ENCODE data around the gene TEX44. TPM values are rescaled to one million over a fixed set of nuclear protein-coding genes. Genes with fewer than 3 reads are reported as not detected.

Gene TEX44
- total and polyA plus RNA-seq, 2 of the 13 experiments (the other 11 are each of a cell fraction or from before 2014, with no cell fraction given): not detected

DNA sequence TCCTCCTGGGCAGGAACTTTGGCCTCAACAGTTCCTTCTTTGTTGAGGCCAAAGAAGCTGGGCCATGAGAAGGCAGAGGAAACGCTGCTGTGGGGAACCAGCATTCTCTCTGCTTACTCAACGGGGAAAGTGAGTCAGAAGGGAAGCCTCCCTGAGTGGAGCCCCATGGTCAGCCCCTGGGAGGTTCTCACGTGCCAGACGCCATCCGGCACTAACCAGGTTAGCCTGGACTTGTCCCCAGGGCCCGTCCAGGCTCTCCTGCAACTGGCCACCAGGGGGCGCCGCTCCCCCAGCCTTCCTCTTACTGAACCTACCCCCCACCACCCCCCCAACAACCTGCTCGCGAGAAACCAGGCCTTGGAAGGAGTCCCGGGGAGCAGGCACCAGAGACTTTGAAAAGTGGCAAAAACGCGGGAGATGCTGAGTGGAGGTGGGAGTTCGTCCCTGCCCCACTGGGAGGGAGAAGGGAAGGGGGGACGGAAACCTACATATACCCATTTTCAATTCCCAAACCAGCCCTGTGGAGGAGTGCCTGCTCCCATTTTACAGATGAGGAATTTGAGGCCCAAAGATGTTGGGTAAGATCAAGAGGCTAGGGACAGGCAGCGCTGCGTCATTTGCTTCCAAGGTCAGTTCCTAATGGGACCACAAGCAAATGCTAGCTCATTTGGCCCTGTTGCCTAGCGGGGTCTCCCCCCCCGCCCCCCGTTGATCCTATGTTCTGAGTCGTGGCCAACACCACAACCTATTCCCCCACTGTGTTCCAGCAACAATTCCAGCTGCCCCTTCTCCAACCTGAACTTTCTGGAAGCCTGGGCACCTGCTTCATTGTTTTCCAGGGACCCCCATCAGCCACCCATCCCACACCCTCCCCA lies 20.0 kb downstream of the TEX44 start:
- CTCF ChIA-PET (ENCODE audit: low intra/inter-chr PET ratio, low total read pairs): interaction anchor here (0.6 to 3.7 kb wide), 6 partner anchors 58 to 168 kb away, joined by 3 to 39 read pairs (median 8); partner anchors contain the start of gene PDE6D
- WGBS (ENCODE audit: low lambda C conversion rate): 25% methylated on average over 15 of the region's 21 CpGs
- in situ Hi-C loops (cut with HindIII; ENCODE audit: extremely low pct_ligation_motif_present, low pct_unique_long_range_greater_than_20kb): loop anchor here (5.0 kb wide), 2 partner anchors 60 to 100 kb away; no protein-coding TSS in a partner anchor
- H3K27ac ChIP-seq (ENCODE audit: extremely low read length, insufficient read depth, low read length): peak overlapping the region; percentile 33
- H3K79me2 ChIP-seq (ENCODE audit: insufficient read depth, low read length): no peaks in the 10 kb centered on the region
- peak; percentile 72 for ATAC-seq
- peak; percentile 80 for DNase-seq (ENCODE audit: low spot score)
- intact Hi-C loops (cut with micrococcal nuclease; ENCODE audit: unreplicated experiment): loop anchor here (1.0 to 2.0 kb wide), 4 partner anchors 59 to 168 kb away; partner anchors contain the start of gene PDE6D
- peak overlapping the region in 2 of 3 experiments; percentile 1 to 45; a peak in 2 of 6 replicates for H3K4me3 ChIP-seq (replicated peaks in 1 of 3; ENCODE audit: insufficient read depth in 1 of 3, low read depth in 2 of 3, low read length in 3 of 3)
- peak; percentile 30 for FAIRE-seq
- H2AFZ ChIP-seq (ENCODE audit: low read length): no peak overlapping the region
- peak overlapping the region; percentile 60; the same call in 1 of the 2 replicates for H3K9ac ChIP-seq (ENCODE audit: insufficient read depth, low read depth, low read length)
- H4K20me1 ChIP-seq (ENCODE audit: insufficient read depth, low read length): no peaks in the 10 kb centered on the region
- POLR2A ChIA-PET: interaction anchor here (1.0 to 2.1 kb wide), 10 partner anchors 8 to 149 kb away, joined by 3 to 14 read pairs (median 6); partner anchors contain the start of gene NCL
- H3K9me3 ChIP-seq (ENCODE audit: low read length): no peaks in the 10 kb centered on the region
- peak overlapping the region; percentile 72 for H3K4me2 ChIP-seq (ENCODE audit: low read depth, low read length)
- no TSS peak for BruUV-seq (replicated peaks)
- peaks cover 65% of the 10 kb centered on the region for H3K4me1 ChIP-seq (ENCODE audit: insufficient read depth, low read length)
- H3K27me3 ChIP-seq (ENCODE audit: control insufficient read depth in 1 of 2, insufficient read depth in 2 of 2, low read length in 2 of 2): peaks cover 3 to 8% of the 10 kb centered on the region in 2 experiments; a peak in 2 of 5 replicates
- no peaks in the 10 kb centered on the region for H3K36me3 ChIP-seq (replicated peaks in 1 of 2; ENCODE audit: control insufficient read depth in 1 of 2, insufficient read depth in 2 of 2, low read length in 2 of 2)
- TF ChIP-seq SKI (IDR thresholded peaks at IDR 0.05; ENCODE audit: partially characterized antibody): peak; percentile 40
- TF ChIP-seq REPIN1 (CRISPR knock-in tag; IDR thresholded peaks at IDR 0.05; ENCODE audit: borderline replicate concordance, low read depth): peak; percentile 68; the same call in 1 of the 2 replicates
- TF ChIP-seq REL (CRISPR knock-in tag; conservative IDR thresholded peaks at IDR 0.05): no peak
- 0 out of 2 replicates have a peak, but pooled peaks have one; percentile 39 for TF ChIP-seq SNAPC2 (CRISPR knock-in tag; IDR thresholded peaks at IDR 0.05)
- TF ChIP-seq ARNT2 (CRISPR knock-in tag; IDR thresholded peaks at IDR 0.05; ENCODE audit: low read depth): 0 out of 2 replicates have a peak, but pooled peaks have one; percentile 40
- 0 out of 2 replicates have a peak, but pooled peaks have one; percentile 12 for TF ChIP-seq NRL (CRISPR knock-in tag; IDR thresholded peaks at IDR 0.05; ENCODE audit: borderline replicate concordance)
- TF ChIP-seq ZNF335 (CRISPR knock-in tag; IDR thresholded peaks at IDR 0.05): 0 out of 2 replicates have a peak, but pooled peaks have one; percentile 46
- 0 out of 2 replicates have a peak, but pooled peaks have one; percentile 41 for TF ChIP-seq ZNF225 (CRISPR knock-in tag; IDR thresholded peaks at IDR 0.05)
- TF ChIP-seq ZNF737 (CRISPR knock-in tag; IDR thresholded peaks at IDR 0.05; ENCODE audit: borderline replicate concordance): peak; percentile 76; the same call in 1 of the 2 replicates
- no peak for TF ChIP-seq MED8 (CRISPR knock-in tag; IDR thresholded peaks at IDR 0.05; ENCODE audit: insufficient replicate concordance)
- TF ChIP-seq GATAD2A (CRISPR knock-in tag; IDR thresholded peaks at IDR 0.05): peak; percentile 46; the same call in 1 of the 2 replicates
- TF ChIP-seq ZKSCAN8 (CRISPR knock-in tag; IDR thresholded peaks at IDR 0.05; ENCODE audit: borderline replicate concordance): 0 out of 2 replicates have a peak, but pooled peaks have one; percentile 14
- TF ChIP-seq TBX2 (CRISPR knock-in tag; IDR thresholded peaks at IDR 0.05; ENCODE audit: borderline replicate concordance): peak; percentile 62; the same call in 1 of the 2 replicates
- TF ChIP-seq MYC (CRISPR knock-in tag; IDR thresholded peaks at IDR 0.05; ENCODE audit: borderline replicate concordance): peak; percentile 54; the same call in 1 of the 2 replicates
- no peak; the same call in 1 of the 2 replicates for TF ChIP-seq ZNF232 (CRISPR knock-in tag; IDR thresholded peaks at IDR 0.05; ENCODE audit: borderline replicate concordance)
- peak; percentile 83 for TF ChIP-seq CHD2 (IDR thresholded peaks at IDR 0.05; ENCODE audit: low read depth, low read length)
- TF ChIP-seq, protein P1, sequence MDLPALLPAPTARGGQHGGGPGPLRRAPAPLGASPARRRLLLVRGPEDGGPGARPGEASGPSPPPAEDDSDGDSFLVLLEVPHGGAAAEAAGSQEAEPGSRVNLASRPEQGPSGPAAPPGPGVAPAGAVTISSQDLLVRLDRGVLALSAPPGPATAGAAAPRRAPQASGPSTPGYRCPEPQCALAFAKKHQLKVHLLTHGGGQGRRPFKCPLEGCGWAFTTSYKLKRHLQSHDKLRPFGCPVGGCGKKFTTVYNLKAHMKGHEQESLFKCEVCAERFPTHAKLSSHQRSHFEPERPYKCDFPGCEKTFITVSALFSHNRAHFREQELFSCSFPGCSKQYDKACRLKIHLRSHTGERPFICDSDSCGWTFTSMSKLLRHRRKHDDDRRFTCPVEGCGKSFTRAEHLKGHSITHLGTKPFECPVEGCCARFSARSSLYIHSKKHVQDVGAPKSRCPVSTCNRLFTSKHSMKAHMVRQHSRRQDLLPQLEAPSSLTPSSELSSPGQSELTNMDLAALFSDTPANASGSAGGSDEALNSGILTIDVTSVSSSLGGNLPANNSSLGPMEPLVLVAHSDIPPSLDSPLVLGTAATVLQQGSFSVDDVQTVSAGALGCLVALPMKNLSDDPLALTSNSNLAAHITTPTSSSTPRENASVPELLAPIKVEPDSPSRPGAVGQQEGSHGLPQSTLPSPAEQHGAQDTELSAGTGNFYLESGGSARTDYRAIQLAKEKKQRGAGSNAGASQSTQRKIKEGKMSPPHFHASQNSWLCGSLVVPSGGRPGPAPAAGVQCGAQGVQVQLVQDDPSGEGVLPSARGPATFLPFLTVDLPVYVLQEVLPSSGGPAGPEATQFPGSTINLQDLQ (CRISPR knock-in tag; IDR thresholded peaks at IDR 0.05): no peak
- peak; percentile 49; the same call in 1 of the 2 replicates for TF ChIP-seq TOPORS (CRISPR knock-in tag; IDR thresholded peaks at IDR 0.05)
- TF ChIP-seq ZNF605 (CRISPR knock-in tag; IDR thresholded peaks at IDR 0.05): peak; percentile 37; the same call in 1 of the 2 replicates
- no peak for TF ChIP-seq ZNF766 (CRISPR knock-in tag; IDR thresholded peaks at IDR 0.05; ENCODE audit: borderline replicate concordance)
